Measurements from ENCODE around the gene EPN3. TPM values are rescaled to one million over a fixed set of nuclear protein-coding genes. Genes with fewer than 3 reads are reported as not detected.

Gene EPN3
- total and polyA plus RNA-seq, 2 donors from 2014 or later, result 5.0 to 28.7 TPM

DNA sequence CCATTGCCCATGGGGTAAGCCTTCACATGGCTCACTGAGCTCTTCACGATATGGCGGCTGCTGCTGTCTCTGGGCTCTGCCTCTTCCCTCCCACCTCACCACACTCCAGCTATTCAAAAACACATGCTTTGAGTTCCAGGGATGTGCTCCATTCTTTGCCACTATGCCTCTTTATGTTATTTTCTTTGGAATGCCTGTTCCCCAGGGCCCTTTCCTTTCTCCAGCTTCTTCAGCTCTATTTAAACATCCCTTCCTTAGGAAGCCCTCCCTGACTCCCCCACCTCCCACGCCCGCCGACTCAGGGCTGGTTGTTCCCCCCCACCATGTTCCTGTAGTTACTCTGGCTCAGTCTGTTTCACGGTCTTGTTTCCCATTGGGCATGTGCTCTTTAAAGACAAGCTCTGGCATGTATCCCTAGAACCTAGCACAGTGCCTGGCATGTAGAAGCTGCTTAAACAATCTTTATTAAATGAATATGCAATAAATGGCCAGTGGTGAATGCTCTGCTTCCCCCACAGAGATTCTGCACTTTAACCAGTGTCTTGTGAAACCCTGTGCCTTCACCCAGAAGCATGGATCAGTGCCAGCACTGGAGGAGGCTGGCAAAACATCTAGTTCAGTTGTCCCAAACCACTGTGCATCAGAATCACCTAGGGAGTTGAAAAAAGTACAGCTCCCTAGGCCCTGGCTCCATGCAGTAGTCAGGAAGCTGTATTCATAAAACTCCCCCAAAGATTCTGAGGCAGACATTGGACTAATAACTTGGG, 17.4 kb upstream of the EPN3 start:
- intact Hi-C loops (cut with DNase I), result no loop called here
- H3K4me3 ChIP-seq (ENCODE audit: low read length in 3 of 3), result no peak overlapping the region
- TF ChIP-seq, protein P1, sequence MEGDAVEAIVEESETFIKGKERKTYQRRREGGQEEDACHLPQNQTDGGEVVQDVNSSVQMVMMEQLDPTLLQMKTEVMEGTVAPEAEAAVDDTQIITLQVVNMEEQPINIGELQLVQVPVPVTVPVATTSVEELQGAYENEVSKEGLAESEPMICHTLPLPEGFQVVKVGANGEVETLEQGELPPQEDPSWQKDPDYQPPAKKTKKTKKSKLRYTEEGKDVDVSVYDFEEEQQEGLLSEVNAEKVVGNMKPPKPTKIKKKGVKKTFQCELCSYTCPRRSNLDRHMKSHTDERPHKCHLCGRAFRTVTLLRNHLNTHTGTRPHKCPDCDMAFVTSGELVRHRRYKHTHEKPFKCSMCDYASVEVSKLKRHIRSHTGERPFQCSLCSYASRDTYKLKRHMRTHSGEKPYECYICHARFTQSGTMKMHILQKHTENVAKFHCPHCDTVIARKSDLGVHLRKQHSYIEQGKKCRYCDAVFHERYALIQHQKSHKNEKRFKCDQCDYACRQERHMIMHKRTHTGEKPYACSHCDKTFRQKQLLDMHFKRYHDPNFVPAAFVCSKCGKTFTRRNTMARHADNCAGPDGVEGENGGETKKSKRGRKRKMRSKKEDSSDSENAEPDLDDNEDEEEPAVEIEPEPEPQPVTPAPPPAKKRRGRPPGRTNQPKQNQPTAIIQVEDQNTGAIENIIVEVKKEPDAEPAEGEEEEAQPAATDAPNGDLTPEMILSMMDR (IDR thresholded peaks at IDR 0.05; ENCODE audit: borderline replicate concordance, extremely low read depth, insufficient read depth), result no peak
- peaks cover 0 to 3% (median 0%) of the 10 kb centered on the region in 3 donors for H3K4me1 ChIP-seq (ENCODE audit: control insufficient read depth in 2 of 3, insufficient read depth in 2 of 3, low read depth in 1 of 3, low read length in 3 of 3)
- peak overlapping the region in 1 of 2 donors; percentile 32 for H3K27ac ChIP-seq (ENCODE audit: low read depth in 2 of 2, low read length in 2 of 2)
- H3K9me3 ChIP-seq (ENCODE audit: control insufficient read depth in 2 of 3, insufficient read depth in 1 of 3, low read length in 3 of 3), result no peaks in the 10 kb centered on the region
- DNase-seq (peak in 2 of 5 donors; percentile 45 to 59), FAIRE-seq (no peak)
- H3K27me3 ChIP-seq (ENCODE audit: control insufficient read depth, insufficient read depth, low read length), result no peaks in the 10 kb centered on the region
- no peaks in the 10 kb centered on the region for H3K36me3 ChIP-seq (ENCODE audit: control insufficient read depth in 2 of 3, insufficient read depth in 3 of 3, low read length in 3 of 3)
- H3K9ac ChIP-seq (ENCODE audit: low read length in 3 of 3), result no peak overlapping the region

DNA sequence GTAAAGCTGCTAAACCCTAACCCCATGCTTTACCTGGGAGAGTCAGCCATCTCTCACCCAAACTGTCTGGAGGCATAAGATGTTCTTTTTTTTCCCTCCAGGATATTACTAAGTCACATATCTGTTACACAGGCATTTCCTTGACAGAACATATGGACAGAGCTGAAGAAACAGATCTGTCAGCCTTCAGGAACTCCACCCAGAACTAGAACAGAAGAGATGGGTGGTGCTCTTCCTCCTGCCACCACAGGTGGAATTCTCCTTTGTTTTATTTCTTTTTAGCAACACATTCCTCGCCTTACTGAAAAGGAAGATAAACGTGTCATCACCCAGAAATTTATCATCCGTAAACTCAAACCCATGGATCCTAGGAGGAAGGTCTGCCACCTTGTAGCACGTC, 15.5 kb upstream of the EPN3 start:
- DNase-seq (no peak), FAIRE-seq (no peak)
- H3K27ac ChIP-seq (ENCODE audit: low read depth in 2 of 2, low read length in 2 of 2), result no peak overlapping the region
- intact Hi-C loops (cut with DNase I), result no loop called here
- no peaks in the 10 kb centered on the region for H3K9me3 ChIP-seq (ENCODE audit: control insufficient read depth in 2 of 3, insufficient read depth in 1 of 3, low read length in 3 of 3)
- no peak overlapping the region for H3K9ac ChIP-seq (ENCODE audit: low read length in 3 of 3)
- no peak overlapping the region for H3K4me3 ChIP-seq (ENCODE audit: low read length in 3 of 3)
- H3K27me3 ChIP-seq (ENCODE audit: control insufficient read depth, insufficient read depth, low read length), result no peaks in the 10 kb centered on the region
- TF ChIP-seq, protein P1 (IDR thresholded peaks at IDR 0.05; ENCODE audit: borderline replicate concordance, extremely low read depth, insufficient read depth), result no peak
- peaks cover 0 to 3% (median 0%) of the 10 kb centered on the region in 3 donors for H3K4me1 ChIP-seq (ENCODE audit: control insufficient read depth in 2 of 3, insufficient read depth in 2 of 3, low read depth in 1 of 3, low read length in 3 of 3)
- H3K36me3 ChIP-seq (ENCODE audit: control insufficient read depth in 2 of 3, insufficient read depth in 3 of 3, low read length in 3 of 3), result no peaks in the 10 kb centered on the region

DNA sequence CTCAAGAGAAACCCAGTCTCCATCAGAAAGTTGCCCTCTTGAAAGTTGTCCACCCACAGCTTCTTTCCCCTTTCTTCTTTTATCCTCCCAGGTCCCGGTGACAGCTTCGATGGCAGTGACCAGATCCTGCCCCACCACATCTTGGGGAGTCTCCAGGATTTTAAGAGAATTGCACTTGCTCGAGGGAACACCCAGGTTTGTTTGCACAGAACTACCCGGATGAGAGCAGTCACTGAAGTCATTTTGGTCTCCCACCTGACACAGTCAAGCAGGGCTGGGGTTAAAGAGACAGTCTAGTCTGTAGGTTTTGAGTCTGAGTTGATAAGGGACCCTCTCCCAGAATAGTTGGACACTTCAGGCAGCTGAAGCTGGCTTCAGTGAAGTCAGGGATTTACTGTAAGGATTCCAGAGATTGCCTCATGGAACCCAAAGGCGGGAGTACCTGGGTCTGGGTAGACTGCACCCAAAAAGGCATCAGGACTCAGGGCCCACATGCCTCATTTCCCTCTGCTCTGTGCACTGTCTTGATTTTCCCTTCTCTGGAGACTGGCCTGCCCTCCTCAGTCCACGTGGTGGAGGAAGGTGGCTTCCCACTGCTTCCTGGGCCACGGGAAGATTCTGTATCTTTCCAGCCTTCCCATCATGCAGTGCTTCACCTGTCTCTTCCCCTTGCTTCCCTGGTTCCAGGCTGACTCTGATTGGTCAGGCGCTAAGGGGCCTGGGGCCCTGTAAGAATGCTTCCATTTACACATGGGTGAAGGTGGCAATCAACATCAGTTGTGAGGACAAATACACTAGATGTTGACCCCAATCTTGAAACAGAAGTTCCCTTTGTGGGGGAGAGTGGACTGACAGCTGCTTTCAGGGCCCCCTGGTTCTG, 14.8 kb upstream of the EPN3 start:
- Histone ChIP-seq H3K4me3 (ENCODE audit: low read length in 3 of 3) (no peak overlapping the region), H3K27ac (ENCODE audit: low read depth in 2 of 2, low read length in 2 of 2) (no peak overlapping the region), H3K9ac (ENCODE audit: low read length in 3 of 3) (no peak overlapping the region), H3K9me3 (ENCODE audit: control insufficient read depth in 2 of 3, insufficient read depth in 1 of 3, low read length in 3 of 3) (no peaks in the 10 kb centered on the region), H3K4me1 (ENCODE audit: control insufficient read depth in 2 of 3, insufficient read depth in 2 of 3, low read depth in 1 of 3, low read length in 3 of 3) (peaks cover 0 to 3% (median 0%) of the 10 kb centered on the region in 3 donors), H3K27me3 (ENCODE audit: control insufficient read depth, insufficient read depth, low read length) (no peaks in the 10 kb centered on the region), H3K36me3 (ENCODE audit: control insufficient read depth in 2 of 3, insufficient read depth in 3 of 3, low read length in 3 of 3) (no peaks in the 10 kb centered on the region)
- TF ChIP-seq, protein P1 (IDR thresholded peaks at IDR 0.05; ENCODE audit: borderline replicate concordance, extremely low read depth, insufficient read depth), result no peak
- intact Hi-C loops (cut with DNase I), result no loop called here
- peak in 1 of 5 donors; percentile 8 for DNase-seq
- FAIRE-seq, result no peak
